CD4-positive, alpha-beta T cell treated with Interleukin-1 beta for 1 hour (primary cell): ENCODE measurements around the gene DCLK2.

ENCODE experiments used
- DNase-seq, 2 donors: peaks; one replicate each; pipeline ENCODE4 v3.0.0-alpha.2; 2020 to 2022

The DCLK2 gene

DNA sequence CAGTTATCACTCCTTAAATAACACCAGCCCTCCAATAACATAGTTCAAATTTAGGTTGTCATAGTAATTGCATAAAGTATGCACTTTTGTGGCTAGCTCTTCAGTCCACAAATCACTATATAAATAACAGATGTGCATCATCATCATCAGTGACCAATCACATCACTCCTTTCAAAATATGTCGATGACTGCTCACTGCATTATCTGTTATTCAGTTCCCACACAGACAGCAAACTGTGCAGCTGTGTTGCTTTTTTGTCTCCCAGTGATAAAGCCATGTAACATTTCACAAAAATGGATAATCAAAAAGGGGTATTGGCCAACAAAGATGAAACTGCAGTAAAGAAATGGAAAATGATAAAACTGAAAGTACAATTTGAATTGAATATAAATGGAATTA, 205.4 kb downstream of the DCLK2 start:
- DNase-seq, result no peak

DNA sequence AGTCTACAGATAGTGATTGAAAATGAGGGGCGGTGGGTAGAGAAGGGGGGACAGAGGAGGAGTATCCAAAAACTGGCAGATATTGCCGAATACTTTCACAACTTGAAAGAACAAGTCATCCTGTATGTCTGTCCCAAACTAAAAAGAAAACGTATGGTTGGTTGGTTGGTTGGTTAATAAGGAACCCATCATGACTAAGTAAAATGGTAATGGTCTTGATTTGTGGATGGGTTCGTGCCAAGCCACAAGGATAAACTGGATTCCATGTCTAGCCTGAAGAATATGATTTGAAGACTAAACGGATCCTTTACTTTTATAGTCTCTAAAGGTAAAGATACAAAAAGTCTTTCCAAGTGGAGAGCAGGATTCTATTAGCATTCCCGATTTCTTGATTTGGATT, 208.4 kb downstream of the DCLK2 start:
- no peak for DNase-seq

DNA sequence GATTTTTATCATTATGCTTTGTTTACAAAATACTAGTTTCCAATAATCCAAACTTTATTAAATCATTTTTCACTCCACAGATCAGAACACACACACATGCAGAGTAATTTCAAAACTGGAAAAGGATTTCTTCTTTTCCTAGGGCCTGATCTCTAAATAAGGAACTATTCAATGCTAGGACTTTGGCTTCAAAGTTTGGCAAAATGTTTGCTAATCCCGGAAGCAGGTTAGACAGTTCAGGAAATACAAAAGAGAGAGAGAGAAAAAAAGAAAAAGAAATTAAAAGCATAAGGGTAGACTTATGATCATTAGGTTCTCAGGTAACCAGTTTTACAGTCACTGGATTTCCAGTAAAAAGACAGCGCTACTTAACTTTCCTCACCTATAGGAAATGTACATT, 211.0 kb downstream of the DCLK2 start:
- no peak for DNase-seq

DNA sequence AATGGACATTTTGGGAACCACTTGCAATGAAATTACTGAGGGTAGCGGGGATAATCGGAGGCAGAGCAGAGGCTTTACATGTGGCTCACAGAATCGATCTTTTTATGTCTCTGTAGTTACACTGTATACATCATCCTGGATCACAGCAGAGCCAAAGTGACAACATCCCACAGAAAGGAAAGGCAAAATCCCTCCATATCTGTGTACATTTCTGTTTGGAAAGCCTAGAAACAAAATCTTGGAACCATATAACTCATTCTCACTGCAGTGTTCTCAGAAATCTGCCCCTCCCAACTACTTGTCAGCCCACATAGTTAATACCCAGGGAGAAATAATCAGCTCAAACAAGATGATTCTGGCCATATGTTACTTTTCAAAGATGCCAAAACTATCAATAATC, 211.6 kb downstream of the DCLK2 start:
- DNase-seq, result no peak

DNA sequence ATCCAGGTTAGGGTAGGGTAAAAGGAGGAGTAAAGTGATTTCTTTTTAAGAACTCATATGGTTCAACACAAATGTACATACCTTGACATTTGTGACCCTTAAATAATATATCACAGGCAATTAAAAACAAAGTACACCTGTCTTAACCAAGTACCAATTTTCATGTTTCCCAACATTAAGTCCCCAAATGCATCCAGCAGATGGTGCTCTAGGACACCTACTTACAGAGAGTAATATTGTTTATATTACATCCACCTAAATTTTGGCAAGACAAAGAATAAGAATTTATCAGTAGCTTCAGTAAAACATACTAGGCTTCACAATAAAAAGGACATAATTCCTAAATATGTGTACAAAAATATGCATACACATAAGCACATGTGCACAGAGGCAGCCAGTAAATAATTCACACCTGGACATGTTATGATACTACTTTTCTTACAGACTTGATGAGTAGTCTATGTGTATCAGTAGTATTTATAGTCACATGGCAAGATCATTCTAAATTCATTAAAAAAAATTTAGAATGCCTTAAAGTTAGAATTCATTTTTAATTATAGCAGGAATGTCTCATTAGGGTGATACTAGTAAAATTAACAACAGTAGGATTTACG, 219.7 kb downstream of the DCLK2 start:
- peak in 1 of 2 donors; percentile 32 for DNase-seq

DNA sequence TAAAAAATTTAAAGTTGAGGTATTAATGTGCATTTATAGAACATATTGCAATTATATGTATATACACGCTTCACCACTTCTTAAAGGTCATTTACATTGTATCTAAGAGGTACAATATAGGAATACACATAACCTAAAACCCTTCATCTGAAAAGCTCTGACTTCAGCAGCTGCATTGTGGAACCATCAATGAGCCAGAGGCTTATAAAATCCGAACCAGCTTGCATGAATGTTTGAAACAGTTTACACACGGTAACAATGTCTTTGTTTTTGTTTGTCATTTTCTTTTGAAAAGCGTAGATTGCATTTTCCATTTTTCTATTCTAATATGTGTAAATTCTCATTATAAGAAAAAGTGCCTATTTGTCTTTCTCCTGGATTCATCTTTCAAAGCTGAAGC, 221.6 kb downstream of the DCLK2 start:
- no peak for DNase-seq

DNA sequence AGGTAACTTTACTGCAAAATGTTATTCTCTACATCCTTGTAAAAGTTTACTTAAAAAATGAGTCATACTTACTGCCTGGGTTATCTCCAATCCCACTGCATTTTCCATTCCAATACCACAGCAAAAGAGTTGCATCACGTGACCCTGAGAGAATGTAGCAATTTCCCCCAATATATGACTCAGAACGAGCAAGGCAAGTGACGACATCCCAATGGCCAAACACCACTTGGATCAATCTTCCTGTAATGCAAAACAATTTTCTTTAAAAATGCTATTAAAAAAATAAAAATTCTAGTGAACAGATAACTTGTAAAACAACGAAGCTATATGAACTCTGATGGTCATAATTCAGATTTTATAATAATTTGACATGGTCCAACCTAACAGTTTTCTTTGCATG, 224.3 kb downstream of the DCLK2 start:
- no peak for DNase-seq

DNA sequence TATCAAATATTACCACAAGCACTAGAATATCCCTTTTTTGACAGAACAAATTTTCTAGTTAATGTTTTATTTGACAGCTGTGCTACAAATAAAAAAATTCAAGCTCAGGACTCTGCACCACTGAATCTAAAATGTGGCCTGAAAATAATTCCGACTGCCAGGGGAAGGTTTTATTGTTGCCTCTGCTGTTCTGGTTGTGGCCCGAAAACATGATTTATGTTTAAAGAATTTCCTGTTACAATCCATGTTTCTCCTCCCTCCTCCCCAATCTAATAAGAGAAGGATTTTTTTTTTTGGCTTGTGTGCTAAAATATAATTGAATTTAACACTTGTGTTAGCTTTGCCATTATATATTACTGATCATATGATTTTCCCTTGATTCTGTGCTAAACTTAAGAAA, 227.8 kb downstream of the DCLK2 start:
- DNase-seq, result no peak

DNA sequence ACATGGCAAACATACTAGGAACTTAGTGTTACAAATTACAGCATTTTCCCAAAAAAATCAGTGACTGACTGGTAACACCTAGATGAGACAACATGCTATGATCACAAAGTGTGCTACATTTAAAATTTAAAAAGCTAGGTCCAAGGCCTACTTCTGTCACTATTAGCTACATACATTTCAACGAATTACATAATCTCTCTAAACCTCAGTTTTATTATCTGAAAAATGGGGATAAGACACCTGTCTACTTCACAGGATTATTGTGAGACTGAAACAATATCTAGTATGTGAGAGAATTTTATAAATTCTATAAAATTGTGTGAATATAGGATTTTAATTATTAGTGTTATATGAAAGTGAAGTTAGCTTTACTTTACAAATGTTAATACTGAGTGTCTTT, 228.5 kb downstream of the DCLK2 start:
- no peak for DNase-seq
